ACHN (cell line): ENCODE measurements around the gene CADPS2.
"Not testable (repeated sequence)": the region's sequence is repeated elsewhere in the genome, so short reads cannot be mapped to it uniquely, and the experiment has no call there.

Source experiments
- DNase-seq: peaks from one replicate; pipeline ENCODE4 v3.0.0-alpha.2; 2015
- in situ Hi-C: cut with HindIII; loops from 2 replicates; pipeline ENCODE4 v1.10.0; 2017; ENCODE audit warnings: low sequenced_read_pairs, low pct_ligation_motif_present, low pct_unique_long_range_greater_than_20kb

Gene CADPS2

GRCh38 chr7:122864838-122865237 is 21.4 kb downstream of the CADPS2 start:
- DNase-seq: no peak
- in situ Hi-C loops: no loop called here

- DNase-seq: no peak
- in situ Hi-C loops: no loop called here
Observed at GRCh38 chr7:122864016-122864415, 22.2 kb downstream of the CADPS2 start.

- in situ Hi-C loops: no loop called here
- no peak for DNase-seq
Observed at GRCh38 chr7:122858320-122858719, 27.9 kb downstream of the CADPS2 start.

- DNase-seq: no peak
- in situ Hi-C loops: no loop called here
Observed at GRCh38 chr7:122850528-122850927, 35.7 kb downstream of the CADPS2 start.

- in situ Hi-C loops: no loop called here
- DNase-seq: no peak
Observed at GRCh38 chr7:122849957-122850328, 36.3 kb downstream of the CADPS2 start.

DNA sequence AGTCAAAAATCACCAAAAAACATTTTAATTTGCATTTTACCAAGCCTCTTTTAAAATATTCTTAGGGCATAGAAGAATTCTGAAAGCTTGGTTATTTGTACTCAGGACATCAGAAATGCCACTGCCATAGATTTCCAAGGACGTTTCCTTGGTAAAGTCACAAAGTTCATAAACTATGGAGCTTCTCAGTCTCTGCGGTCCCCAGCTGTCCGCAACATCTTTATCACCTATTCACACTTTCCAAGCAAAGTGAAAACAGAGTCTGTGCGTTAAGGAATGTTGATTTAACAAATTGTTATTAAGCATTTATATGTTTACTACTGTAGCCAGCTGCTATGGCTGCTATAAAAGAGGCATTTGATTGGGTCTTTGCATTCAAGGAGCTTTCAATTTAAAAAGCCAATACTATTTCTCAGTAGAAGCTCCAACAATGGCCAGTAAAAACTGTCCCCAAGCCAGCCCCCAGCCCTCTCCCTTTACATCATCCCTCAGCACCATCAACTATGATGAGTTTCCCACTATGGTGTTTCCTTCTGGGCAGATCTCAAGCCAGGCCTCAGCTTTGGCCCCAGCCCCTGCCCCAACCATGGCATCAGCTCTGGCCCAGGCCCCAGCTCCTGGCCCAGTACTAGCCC is 36.8 kb downstream of the CADPS2 start:
- in situ Hi-C loops: no loop called here
- DNase-seq: no peak

- no peak for DNase-seq
- in situ Hi-C loops: no loop called here
Observed at GRCh38 chr7:122847871-122848473, 38.3 kb downstream of the CADPS2 start.

- DNase-seq: no peak
- in situ Hi-C loops: no loop called here
Observed at GRCh38 chr7:122846591-122846990, 39.7 kb downstream of the CADPS2 start.

DNA sequence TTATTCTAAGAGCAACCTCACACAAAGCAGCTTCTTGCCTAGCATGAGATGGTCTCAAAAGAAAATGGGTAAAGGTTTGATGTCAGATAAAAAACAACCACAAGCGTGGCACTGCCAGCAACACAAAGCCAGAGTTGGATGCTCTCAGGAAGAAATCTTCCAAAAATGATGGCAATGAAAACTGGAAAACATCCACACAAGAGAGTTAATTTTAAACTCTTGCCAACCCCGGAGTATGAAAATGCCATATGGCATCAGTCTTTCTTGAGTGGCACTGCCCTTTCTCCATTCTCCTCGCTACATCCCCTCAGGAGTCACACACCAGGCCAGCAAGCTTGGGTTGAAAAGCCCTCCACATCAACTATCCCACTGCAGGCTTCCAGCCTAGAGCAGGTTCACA is 41.0 kb downstream of the CADPS2 start:
- in situ Hi-C loops: no loop called here
- DNase-seq: no peak

GRCh38 chr7:122844191-122844988 is 41.9 kb downstream of the CADPS2 start:
- DNase-seq: no peak
- in situ Hi-C loops: no loop called here

- DNase-seq: no peak
- in situ Hi-C loops: no loop called here
Observed at GRCh38 chr7:122842971-122843370, 43.3 kb downstream of the CADPS2 start.

DNA sequence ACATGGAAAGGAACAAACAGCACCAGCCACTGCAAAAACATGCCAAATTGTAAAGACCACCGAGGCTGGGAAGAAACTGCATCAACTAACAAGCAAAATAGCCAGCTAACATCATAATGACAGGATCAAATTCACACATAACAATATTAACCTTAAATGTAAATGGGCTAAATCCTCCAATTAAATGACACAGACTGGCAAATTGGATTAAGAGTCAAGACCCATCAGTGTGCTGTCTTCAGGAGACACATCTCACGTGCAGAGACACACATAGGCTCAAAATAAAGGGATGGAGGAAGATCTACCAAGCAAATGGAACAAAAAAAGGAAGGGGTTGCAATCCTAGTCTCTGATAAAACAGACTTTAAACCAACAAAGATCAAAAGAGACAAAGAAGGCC is 50.0 kb downstream of the CADPS2 start:
- in situ Hi-C loops, DNase-seq: not testable (repeated sequence)

DNA sequence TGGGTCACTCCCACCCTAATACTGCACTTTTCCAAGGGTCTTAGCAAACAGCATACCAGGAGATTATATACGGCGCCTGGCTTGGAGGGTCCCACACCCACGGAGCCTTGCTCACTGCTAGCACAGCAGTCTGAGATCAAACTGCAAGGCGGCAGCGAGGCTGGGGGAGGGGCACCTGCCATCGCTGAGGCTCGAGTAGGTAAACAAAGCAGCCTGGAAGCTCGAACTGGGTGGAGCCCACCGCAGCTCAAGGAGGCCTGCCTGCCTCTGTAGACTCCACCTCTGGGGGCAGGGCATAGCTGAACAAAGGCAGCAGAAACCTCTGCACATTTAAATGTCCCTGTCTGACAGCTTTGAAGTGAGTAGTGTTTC is 51.7 kb downstream of the CADPS2 start:
- DNase-seq, in situ Hi-C loops: not testable (repeated sequence)

DNA sequence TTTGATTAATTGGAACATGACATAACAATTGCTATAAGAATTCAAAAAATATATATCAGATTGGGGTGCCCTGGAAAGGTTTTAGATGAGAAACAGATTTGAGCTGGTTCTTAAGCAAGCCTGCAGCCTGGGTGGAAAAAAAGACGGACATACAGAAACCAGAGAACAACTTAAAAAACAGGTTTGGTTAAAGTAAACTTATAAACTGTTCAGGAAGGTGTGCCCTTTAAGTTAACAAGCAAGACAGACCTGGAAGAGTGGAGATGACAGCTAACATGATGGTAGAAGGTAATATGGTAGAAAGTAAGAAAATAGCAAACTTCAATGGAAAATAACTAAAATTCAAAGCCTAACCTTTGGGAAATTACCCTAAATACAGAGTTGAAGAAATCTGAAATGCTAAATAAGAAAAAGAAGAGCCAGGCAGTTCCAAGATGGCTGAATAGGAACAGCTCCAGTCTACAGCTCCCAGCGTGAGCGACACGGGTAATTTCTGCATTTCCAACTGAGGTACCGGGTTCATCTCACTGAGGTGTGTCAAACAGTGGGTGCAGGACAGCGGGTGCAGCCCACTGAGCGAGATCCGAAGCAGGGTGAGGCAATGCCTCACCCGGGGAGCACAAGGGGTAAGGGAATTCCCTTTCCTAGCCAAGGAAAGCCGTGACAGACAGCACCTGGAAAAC is 52.2 kb downstream of the CADPS2 start:
- in situ Hi-C loops: no loop called here
- no peak for DNase-seq

DNA sequence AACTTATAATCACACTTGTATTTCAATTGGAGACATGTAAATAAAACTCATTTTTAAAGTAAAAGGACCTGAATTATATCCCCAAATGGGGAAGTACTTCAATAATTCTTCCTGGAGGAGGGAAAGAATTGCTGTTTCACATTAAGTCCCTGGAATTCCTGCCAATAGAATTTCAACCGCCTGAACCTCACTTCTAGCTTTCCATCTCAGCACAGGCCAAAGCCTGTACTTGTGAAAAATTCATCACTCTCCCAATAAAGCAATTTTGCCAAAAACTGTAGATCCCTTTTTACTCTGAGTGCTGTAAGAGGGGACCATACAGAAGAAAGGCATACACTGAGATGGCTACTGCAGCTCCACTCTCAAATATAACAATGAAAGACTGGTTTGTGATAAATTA is 54.8 kb downstream of the CADPS2 start:
- in situ Hi-C loops: no loop called here
- DNase-seq: no peak

DNA sequence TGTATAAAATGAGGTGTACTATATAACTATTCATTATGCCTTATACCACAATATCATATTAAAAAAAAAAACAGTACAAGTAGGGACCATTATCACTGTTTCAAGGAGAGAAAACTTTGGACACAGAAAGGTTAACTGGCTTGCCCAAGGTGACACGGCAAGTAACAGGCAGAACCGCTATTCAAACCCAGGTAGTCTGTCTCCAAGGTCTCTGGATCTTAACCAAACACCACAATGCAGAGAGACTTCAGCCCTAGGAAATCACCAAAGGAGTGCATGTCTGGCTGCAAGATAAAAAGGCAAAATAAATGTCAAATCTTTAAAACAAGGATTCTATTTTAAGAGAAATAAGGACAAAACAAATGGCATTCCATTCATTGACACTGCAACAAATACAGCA is 56.3 kb downstream of the CADPS2 start:
- no peak for DNase-seq
- in situ Hi-C loops: no loop called here

- in situ Hi-C loops: no loop called here
Observed at GRCh38 chr7:122827763-122828162, 58.5 kb downstream of the CADPS2 start.

DNA sequence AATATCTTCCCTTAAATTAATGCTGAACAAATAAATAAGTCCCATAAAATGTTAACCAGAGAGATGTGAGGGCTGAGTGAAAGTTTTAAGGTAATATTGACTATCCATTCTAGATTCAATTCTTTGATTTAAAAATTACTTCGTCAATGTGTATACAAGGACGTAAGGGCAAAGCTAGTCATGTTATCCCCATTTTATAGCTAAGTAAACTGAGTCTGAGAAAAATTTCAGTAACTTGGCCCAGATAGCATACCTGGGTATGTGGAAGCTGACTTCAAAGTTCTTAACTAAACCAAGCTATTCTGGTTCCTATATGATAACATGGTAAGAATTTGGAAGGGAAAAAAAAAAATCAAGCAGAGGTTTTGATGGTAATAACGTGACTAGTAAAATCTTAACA is 72.4 kb downstream of the CADPS2 start:
- in situ Hi-C loops: no loop called here
- DNase-seq: no peak

More at GRCh38 chr7:122827763-122828162, 58.5 kb downstream of the CADPS2 start:
- no peak for DNase-seq

GRCh38 chr7:122803851-122804250 is 82.4 kb downstream of the CADPS2 start:
- no peak for DNase-seq
- in situ Hi-C loops: no loop called here
